Measurements from ENCODE around the gene CUL2.
A peak's percentile ranks its signal among the peaks of the same experiment; 100 is the strongest.
"Not testable (repeated sequence)": the region's sequence is repeated elsewhere in the genome, so short reads cannot be mapped to it uniquely, and the experiment has no call there.

CUL2 gene

DNA sequence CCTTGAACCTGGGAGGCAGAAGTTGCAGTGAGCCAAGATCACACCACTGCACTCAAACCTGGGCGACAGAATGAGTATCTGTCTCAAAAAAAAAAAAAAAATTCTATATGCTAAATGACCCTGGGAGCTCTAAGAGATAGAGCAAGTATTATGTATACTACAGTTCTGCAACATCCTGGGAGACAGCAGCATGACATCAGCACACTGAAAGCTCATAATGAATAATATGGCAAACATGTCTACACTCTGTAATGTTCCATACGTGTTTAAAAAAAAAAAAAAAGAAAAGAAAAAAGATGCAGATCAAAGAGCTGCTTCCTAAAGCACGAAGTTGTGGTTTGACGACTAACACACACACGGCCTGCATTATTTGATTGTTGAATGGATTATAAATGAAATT lies 72.5 kb downstream of the CUL2 start:
- DNase-seq, result no peak

- DNase-seq, result no peak
These were observed 74.2 kb downstream of the CUL2 start for GRCh38 chr10:35015843-35016408.

DNA sequence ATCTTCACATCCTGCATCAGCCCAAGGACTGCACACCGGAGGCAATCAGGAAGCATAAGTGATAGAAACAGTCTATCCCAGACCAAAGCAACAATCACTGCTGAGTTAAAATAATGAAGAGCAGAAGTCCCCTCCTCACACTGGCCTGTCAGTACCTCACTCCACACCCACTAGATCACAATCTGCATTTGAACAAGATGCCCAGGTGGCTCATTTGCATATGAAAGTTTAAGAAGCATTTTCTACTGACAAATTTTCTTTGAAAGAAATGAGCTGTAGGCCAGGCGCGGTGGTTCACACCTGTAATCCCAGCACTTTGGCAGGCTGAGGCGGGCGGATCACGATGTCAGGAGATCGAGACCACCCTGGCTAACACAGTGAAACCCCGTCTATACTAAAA lies 77.4 kb downstream of the CUL2 start:
- DNase-seq, result no peak

DNA sequence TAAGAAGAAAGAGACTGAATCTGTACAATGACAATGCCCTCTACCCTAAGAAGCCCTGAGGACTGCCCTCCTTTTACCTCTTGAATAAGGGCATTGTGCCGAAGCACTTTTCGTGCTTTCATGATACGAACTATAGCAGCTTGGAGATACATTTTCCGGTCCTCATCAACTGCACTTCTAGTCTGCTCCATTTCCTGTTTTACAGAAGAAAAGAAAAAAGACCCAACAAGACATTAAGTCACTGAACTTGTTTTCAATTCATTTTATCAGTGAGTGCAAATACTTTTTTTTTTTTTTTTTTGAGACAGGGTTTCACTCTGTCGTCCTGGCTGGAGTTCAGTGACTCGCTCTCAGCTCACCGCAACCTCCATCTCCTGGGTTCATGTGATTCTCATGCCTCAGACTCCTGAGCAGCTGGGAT lies 78.4 kb downstream of the CUL2 start:
- no peak for DNase-seq

GRCh38 chr10:35007858-35008301 lies 82.3 kb downstream of the CUL2 start:
- no peak for DNase-seq

GRCh38 chr10:35006836-35007235 lies 83.3 kb downstream of the CUL2 start:
- no peak for DNase-seq

GRCh38 chr10:35005868-35006267 lies 84.3 kb downstream of the CUL2 start:
- peak; percentile 47 to 50 for DNase-seq

- DNase-seq, result peak in 1 of 2 donors; percentile 8
These were observed 85.5 kb downstream of the CUL2 start for GRCh38 chr10:35004651-35005050.

DNA sequence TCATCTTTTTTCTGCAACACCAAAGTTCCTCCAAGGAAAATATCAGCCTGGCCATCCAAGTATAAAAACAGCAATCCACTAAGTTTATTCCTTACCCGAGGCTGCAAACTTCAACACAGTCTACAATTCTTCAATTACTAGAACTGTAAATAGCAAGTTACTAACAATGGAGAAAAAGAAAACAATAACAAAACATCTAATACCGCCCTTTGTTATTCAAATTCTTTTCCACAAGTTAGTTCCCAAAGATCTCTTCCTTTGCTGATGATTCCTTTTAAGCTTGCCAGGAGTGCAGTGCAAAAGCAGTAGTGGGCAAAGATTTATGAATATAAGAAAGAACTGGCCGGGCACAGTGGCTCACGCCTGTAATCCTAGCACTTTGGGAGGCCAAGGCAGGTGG lies 86.2 kb downstream of the CUL2 start:
- no peak for DNase-seq

DNA sequence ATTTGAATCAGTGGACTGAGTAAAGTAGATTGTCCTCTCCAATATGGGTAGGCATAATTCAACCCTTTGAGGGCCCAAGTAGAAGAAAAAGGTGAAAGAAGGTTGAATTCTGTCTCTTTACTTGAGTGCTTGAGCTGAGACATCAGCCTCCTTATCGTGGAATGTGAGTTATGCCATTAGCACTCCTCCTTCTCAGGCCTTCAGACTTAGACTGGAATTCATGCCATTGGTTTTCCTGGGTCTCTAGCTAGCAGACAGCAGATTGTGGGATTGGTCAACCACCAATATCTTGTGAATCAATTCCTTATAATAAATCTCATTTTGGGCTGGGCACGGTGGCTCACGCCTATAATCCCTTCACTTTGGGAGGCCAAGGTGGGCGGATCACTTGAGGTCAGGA lies 89.2 kb downstream of the CUL2 start:
- no peak for DNase-seq

DNA sequence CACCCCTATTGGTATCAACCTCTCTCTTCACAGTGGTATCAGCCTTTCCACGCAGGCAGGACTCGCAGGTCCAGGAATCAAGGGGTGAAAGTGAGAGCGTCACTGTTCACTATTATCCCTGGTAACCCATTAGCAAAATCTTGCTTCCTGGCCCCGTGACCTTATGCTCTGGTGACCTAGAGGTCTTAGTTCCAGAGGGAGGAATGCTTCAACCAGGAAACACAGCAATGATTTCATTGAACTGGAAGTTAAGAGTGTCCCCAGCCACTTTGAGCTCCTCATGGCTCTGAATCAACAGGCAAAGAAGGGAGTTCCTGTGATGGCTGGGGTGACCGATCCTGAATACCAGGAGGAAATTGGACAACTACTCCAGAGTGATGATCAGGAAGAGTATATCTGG lies 90.6 kb downstream of the CUL2 start:
- no peak for DNase-seq

DNA sequence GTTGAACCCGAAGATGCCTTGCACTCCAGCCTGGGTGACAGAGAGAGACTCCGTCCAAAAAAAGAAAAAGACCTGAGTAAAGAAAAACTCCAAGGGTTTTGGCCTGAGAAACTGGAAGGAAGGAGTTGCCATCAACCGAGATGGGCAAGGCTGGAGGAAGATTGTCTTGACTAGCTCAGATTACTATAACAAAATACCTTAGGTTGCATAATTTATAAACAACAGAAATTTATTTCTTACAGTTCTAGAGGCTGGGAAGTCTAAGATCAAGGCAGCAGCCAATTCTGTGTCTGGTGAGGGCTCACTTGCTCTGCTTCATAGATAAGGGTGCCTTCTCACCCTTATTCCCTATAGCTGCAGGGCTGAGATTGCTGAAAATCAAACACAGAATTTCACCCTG lies 91.2 kb downstream of the CUL2 start:
- DNase-seq, result no peak

- DNase-seq, result peak; percentile 95
These were observed 93.3 kb downstream of the CUL2 start for GRCh38 chr10:34996843-34997242.

DNA sequence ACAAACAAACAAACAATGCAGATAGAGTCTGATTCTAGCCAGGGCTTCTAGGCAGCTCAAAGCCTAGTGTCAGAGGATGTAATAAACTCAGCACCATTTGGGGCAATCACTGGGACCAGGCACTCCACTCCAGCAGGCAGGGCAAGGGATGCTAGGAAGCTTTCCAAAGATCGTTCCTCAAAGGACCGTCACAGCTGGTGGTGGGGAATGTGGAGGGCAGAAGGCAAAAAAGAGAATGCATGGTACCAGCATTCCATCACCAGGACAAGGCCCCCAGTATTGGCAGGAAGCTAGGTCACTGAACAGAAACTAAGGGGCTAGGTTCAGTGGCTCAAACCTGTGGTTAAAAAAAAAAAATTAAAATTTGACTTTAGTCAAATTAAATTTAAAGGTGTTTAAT lies 94.2 kb downstream of the CUL2 start:
- DNase-seq, result no peak

DNA sequence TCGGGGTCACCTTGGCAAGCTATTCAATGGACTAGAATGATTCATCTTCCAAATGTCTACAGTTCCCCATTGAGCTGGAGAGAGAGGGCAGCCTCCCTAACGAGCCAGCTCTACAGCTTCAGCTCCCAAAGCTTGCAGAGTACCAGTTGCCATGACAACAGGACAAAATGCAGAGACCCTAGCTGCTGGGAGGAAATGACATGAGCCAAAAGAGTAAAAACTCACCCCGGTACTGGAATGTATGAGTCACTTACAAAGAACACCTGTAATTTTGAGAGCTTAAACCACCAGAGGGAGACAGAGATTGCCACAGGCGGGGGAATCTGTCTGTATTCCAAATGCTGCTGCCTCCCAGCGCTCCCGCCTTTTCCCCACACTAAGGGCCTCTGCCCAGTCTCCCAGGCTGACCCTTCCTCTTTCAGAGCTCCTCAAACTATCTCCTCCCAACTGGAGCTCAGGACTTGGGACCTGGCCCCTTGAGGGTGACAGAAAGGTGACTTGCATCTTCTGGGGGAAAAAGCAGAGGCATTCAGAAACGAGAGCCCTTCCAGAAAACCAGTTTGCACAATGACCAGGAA lies 95.5 kb downstream of the CUL2 start:
- peak in 1 of 2 donors; percentile 14 for DNase-seq

- DNase-seq, result no peak
These were observed 96.4 kb downstream of the CUL2 start for GRCh38 chr10:34993782-34994181.

DNA sequence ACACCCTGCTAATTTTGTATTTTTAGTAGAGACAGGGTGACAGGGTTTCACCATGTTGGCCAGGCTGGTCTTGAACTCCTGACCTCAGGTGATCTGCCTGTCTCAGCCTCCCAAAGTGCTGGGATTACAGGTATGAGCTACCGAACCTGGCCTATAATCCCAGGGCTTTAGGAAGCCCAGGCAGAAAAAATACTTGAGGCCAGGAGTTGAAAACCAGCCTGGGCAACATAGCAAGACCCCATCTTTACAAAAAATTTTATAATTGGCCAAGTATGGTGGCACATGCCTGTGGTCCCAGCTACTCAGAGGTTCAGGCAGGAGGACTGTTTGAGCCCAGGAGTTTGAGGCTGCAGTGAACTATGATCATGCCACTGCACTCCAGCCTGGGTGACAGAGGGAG lies 99.0 kb downstream of the CUL2 start:
- not testable (repeated sequence) for DNase-seq

- DNase-seq, result no peak
These were observed 101.6 kb downstream of the CUL2 start for GRCh38 chr10:34988397-34989067.

- DNase-seq, result no peak
These were observed 104.3 kb downstream of the CUL2 start for GRCh38 chr10:34985823-34986222.

DNA sequence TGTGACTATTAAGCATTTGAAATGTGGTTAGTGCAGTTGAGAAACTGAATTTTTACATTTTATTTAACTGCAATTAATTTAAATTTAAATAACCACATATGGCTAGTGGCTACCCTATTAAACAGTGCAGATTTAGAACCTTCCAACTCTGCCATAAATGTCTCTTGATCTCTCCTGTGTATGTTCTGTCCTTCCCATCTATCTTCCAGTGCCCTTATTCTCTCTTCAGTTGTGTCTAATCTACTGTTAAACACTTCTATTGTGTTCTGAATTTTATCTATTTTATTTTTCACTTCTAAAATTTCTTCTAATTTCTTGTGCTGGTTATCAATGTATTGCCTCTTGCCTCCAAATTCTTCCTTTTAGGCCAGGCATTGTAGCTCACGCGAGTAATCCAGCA lies 105.0 kb downstream of the CUL2 start:
- no peak for DNase-seq

- no peak for DNase-seq
These were observed 108.3 kb downstream of the CUL2 start for GRCh38 chr10:34981844-34982243.

DNA sequence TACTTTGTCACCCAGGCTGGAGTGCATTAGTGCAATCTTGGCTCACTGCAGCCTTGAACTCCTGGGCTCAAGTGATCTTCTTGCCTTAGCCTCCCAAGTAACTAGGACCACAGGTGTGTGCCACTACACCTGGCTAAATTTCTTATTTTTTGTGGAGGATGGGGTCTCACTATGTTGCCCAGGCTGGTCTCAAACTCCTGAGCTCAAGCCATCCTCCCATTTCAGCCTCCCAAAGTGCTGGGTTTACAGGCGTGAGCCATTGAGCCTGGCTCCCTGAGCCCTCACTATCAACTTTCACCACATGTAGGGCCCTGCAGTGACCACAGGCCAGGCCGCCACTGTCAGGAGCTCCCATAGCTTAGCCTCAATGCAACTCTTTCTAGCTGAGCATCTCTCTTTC lies 110.2 kb downstream of the CUL2 start:
- no peak for DNase-seq

- no peak for DNase-seq
These were observed 112.1 kb downstream of the CUL2 start for GRCh38 chr10:34978080-34978479.

GRCh38 chr10:34976380-34976910 lies 113.7 kb downstream of the CUL2 start:
- not testable (repeated sequence) for DNase-seq

Measured in inflammatory macrophage (primary cell).